ENCODE measurements around the gene SLC29A1.

GRCh38 chr6:44190715-44191114 is 32.7 kb upstream of the SLC29A1 start:
- TF ChIP-seq CTCF (IDR thresholded peaks at IDR 0.05) = no peak
- no peak for TF ChIP-seq POLR2A (IDR thresholded peaks at IDR 0.05)
